ENCODE measurements around the gene SLC7A9. TPM values are rescaled to one million over a fixed set of nuclear protein-coding genes. Genes with fewer than 3 reads are reported as not detected.

Gene SLC7A9
- total and polyA plus RNA-seq, 10 of the 15 experiments (the other 5 are each of a cell fraction or from before 2014, with no cell fraction given) = 0.13 to 0.17 TPM; not detected in 8

- no peak for FAIRE-seq
- DNase-seq (ENCODE audit: low read depth, low spot score) = no peak
- CTCF ChIA-PET = no interaction called here
These were observed 11.1 kb upstream of the SLC7A9 start for GRCh38 chr19:32880622-32881021.

More at GRCh38 chr19:32880622-32881021, 11.1 kb upstream of the SLC7A9 start:
- Histone ChIP-seq H3K4me2 (ENCODE audit: control insufficient read depth, insufficient read depth) (no peak overlapping the region), H3K9me3 (replicated peaks; ENCODE audit: control insufficient read depth, insufficient read depth, low read length) (no peaks in the 10 kb centered on the region), H3K4me3 (no peak overlapping the region), H4K20me1 (ENCODE audit: control insufficient read depth, insufficient read depth) (no peaks in the 10 kb centered on the region), H3K36me3 (ENCODE audit: control insufficient read depth in 2 of 2, insufficient read depth in 2 of 2, low read length in 1 of 2) (no peaks in the 10 kb centered on the region), H3K79me2 (ENCODE audit: control insufficient read depth, insufficient read depth, low read length) (no peaks in the 10 kb centered on the region), H3K27ac (ENCODE audit: control insufficient read depth, insufficient read depth) (no peak overlapping the region), H2AFZ (ENCODE audit: control insufficient read depth, low read depth, low read length) (no peak overlapping the region), H3K27me3 (replicated peaks in 1 of 2; ENCODE audit: control insufficient read depth in 2 of 2, insufficient read depth in 2 of 2, low read length in 1 of 2) (no peaks in the 10 kb centered on the region), H3K4me1 (ENCODE audit: control insufficient read depth, insufficient read depth, low read length) (no peaks in the 10 kb centered on the region), H3K9ac (ENCODE audit: control insufficient read depth, insufficient read depth, low read length) (no peak overlapping the region)
- RAD21 ChIA-PET (ENCODE audit: unreplicated experiment) = no interaction called here
- no peak for ATAC-seq
- TF ChIP-seq SUPT20H (IDR thresholded peaks at IDR 0.05; ENCODE audit: borderline replicate concordance, control insufficient read depth, low read depth, low read length) (no peak), ZBTB4 (CRISPR knock-in tag; IDR thresholded peaks at IDR 0.05) (no peak), ZBTB40 (IDR thresholded peaks at IDR 0.05; ENCODE audit: borderline replicate concordance) (no peak), NBN (IDR thresholded peaks at IDR 0.05) (no peak)
- in situ Hi-C loops (cut with MboI) = no loop called here
- intact Hi-C loops (cut with micrococcal nuclease; ENCODE audit: unreplicated experiment) = no loop called here
- BruUV-seq (replicated peaks) = no TSS peak
- POLR2A ChIA-PET = no interaction called here
- SMC1A ChIA-PET (ENCODE audit: uncharacterized antibody, unreplicated experiment) = no interaction called here
- 83% methylated on average over 2 of the region's 2 CpGs for WGBS (ENCODE audit: insufficient coverage, insufficient replicate concordance, low lambda C conversion rate, missing lambda C conversion rate)
